ENCODE results near the gene PACRG. TPM values are rescaled to one million over a fixed set of nuclear protein-coding genes. Genes with fewer than 3 reads are reported as not detected.

PACRG gene
- polyA plus RNA-seq, 3 donors: not detected

DNA sequence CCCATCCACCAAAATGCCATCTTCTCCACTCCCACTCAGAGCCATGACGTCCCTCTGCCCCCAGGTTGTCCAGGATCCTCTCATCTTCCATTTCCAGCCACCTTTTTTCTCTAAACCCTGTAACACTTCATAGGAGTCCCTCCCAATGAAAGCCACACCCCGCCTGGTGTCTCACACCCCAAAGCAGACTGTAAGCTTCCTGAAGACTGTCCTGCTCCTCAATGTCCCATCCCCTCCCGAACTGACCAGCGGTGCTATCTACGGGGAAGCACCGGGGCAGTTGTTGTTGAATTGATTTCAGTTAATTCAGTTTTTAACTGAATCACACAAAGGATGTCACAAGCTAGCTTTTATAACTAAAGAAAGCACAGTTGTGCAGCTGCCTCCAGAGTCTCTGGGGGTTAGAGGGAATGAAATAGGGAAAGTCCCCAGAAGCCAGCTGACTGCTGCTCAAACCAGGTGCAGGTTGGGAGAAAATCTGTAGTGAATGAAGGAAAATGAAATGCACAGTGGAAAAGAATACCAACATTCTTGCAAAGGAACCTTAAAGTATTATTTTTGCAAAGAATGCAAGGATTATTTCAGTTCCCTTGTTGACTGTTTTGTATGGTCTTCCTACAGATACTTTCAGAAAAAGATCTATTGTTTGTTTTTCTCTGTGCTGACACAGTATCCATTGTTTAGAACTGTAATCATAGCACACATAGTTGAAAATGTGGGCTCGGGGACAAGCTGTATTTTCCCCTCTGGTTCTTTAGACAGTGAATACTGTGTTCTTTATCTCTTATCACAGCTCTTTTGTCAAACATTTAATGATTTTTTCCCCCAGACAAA, 464.1 kb downstream of the PACRG start:
- intact Hi-C loops (cut with micrococcal nuclease): no loop called here
- no peak overlapping the region for H3K27ac ChIP-seq (ENCODE audit: low read depth in 1 of 2, low read length in 2 of 2)
- Mint-ChIP-seq H3K36me3 (no peaks in the 10 kb centered on the region), H3K4me3 (no peak overlapping the region), H3K27ac (peak overlapping the region in 1 of 7 donors; percentile 1), H3K4me1 (peaks cover 3% of the 10 kb centered on the region), H3K27me3 (ENCODE audit: low read depth in 3 of 3) (peaks cover 3 to 8% (median 4%) of the 10 kb centered on the region in 3 donors), H3K9me3 (peaks cover 0 to 5% (median 0%) of the 10 kb centered on the region in 7 donors)
- 44% methylated on average over 2 of the region's 7 CpGs for WGBS (ENCODE audit: insufficient coverage)
- H3K36me3 ChIP-seq (replicated peaks in 1 of 2; ENCODE audit: control insufficient read depth in 1 of 2, insufficient read depth in 2 of 2, low read length in 2 of 2): no peaks in the 10 kb centered on the region
- no peak for DNase-seq
- H3K79me2 ChIP-seq (ENCODE audit: insufficient read depth, low read length): no peaks in the 10 kb centered on the region
- no peak for TF ChIP-seq CTCF (IDR thresholded peaks at IDR 0.05)
- no peak overlapping the region for H2AFZ ChIP-seq (ENCODE audit: insufficient read depth, low read depth, low read length, poor library complexity, severe bottlenecking)
- H3K27me3 ChIP-seq (ENCODE audit: control insufficient read depth in 2 of 2, insufficient read depth in 2 of 2, low read length in 2 of 2): no peaks in the 10 kb centered on the region
- no peak overlapping the region for H3K9ac ChIP-seq (ENCODE audit: insufficient read depth, low read length, poor library complexity, severe bottlenecking)
- no peaks in the 10 kb centered on the region for H3K4me1 ChIP-seq (ENCODE audit: control insufficient read depth in 1 of 2, insufficient read depth in 2 of 2, low read length in 2 of 2)
- no peak overlapping the region for H3K4me2 ChIP-seq (replicated peaks; ENCODE audit: extremely low read depth, low read length, poor library complexity, severe bottlenecking)
- H3K4me3 ChIP-seq (replicated peaks in 1 of 3; ENCODE audit: low read depth in 2 of 3, low read length in 3 of 3): no peak overlapping the region
- H3K9me3 ChIP-seq (replicated peaks in 1 of 2; ENCODE audit: control insufficient read depth in 1 of 2, insufficient read depth in 1 of 2, low read length in 2 of 2): no peaks in the 10 kb centered on the region
- no peaks in the 10 kb centered on the region for H4K20me1 ChIP-seq (ENCODE audit: insufficient read depth, low read length)

DNA sequence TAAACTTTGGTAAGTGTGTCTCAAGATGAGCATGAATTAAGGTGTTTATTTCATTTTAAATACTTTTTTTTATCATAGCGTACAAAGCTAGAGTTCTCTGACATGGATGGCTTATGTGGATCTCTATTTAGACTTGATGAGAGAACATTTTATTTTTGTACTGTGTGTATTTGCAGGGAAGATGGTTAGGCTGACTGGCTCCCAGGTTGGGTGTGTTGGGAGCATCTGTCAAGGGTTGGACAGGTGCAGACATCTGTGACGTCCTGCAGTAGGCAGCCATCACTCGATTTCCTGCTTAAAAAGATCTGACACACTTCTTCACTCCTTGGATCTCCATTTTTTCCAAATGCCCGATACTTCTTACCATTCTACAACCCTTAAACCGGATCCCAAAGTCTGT, 464.8 kb downstream of the PACRG start:
- Histone ChIP-seq H3K9ac (ENCODE audit: insufficient read depth, low read length, poor library complexity, severe bottlenecking) (no peak overlapping the region), H3K4me2 (replicated peaks; ENCODE audit: extremely low read depth, low read length, poor library complexity, severe bottlenecking) (no peak overlapping the region), H3K27ac (ENCODE audit: low read depth in 1 of 2, low read length in 2 of 2) (no peak overlapping the region), H3K9me3 (replicated peaks in 1 of 2; ENCODE audit: control insufficient read depth in 1 of 2, insufficient read depth in 1 of 2, low read length in 2 of 2) (no peaks in the 10 kb centered on the region), H2AFZ (ENCODE audit: insufficient read depth, low read depth, low read length, poor library complexity, severe bottlenecking) (no peak overlapping the region), H3K4me3 (replicated peaks in 1 of 3; ENCODE audit: low read depth in 2 of 3, low read length in 3 of 3) (no peak overlapping the region), H3K4me1 (ENCODE audit: control insufficient read depth in 1 of 2, insufficient read depth in 2 of 2, low read length in 2 of 2) (no peaks in the 10 kb centered on the region), H4K20me1 (ENCODE audit: insufficient read depth, low read length) (no peaks in the 10 kb centered on the region), H3K79me2 (ENCODE audit: insufficient read depth, low read length) (no peaks in the 10 kb centered on the region), H3K27me3 (ENCODE audit: control insufficient read depth in 2 of 2, insufficient read depth in 2 of 2, low read length in 2 of 2) (no peaks in the 10 kb centered on the region), H3K36me3 (replicated peaks in 1 of 2; ENCODE audit: control insufficient read depth in 1 of 2, insufficient read depth in 2 of 2, low read length in 2 of 2) (no peaks in the 10 kb centered on the region)
- Mint-ChIP-seq H3K27me3 (ENCODE audit: low read depth in 3 of 3) (peaks cover 3 to 10% (median 4%) of the 10 kb centered on the region in 3 donors), H3K4me1 (peaks cover 3% of the 10 kb centered on the region), H3K36me3 (no peaks in the 10 kb centered on the region), H3K9me3 (peaks cover 0 to 2% (median 0%) of the 10 kb centered on the region in 7 donors), H3K4me3 (no peak overlapping the region), H3K27ac (no peak overlapping the region)
- intact Hi-C loops (cut with micrococcal nuclease): no loop called here
- 100% methylated on average over 1 of the region's 5 CpGs for WGBS (ENCODE audit: insufficient coverage)
- no peak for TF ChIP-seq CTCF (IDR thresholded peaks at IDR 0.05)
- DNase-seq: no peak
